Smooth muscle cell (in vitro differentiated cells): ENCODE data around the gene MOK. TPM values are rescaled to one million over a fixed set of nuclear protein-coding genes. Genes with fewer than 3 reads are reported as not detected.

Source experiments
- DNase-seq: peaks from one replicate; lab custom pipeline; 2025; ENCODE audit not compliant: unreplicated experiment; lab: John Stamatoyannopoulos, UW
- H2AFZ ChIP-seq: fragments of 200-600 bp; sonication (generic); 2 replicates; pipeline ENCODE4 v1.6.0; 2016; ENCODE audit warnings: antibody characterized with exemption, low read depth, mild to moderate bottlenecking
- H3F3A ChIP-seq: fragments of 200-600 bp; sonication (generic); 2 replicates; pipeline ENCODE4 v1.6.0; 2017; ENCODE audit warnings: antibody characterized with exemption, low read depth
- H3K27ac ChIP-seq: fragments of 200-600 bp; sonication (generic); 2 replicates; pipeline ENCODE4 v1.5.1; 2016; ENCODE audit warnings: low read depth, mild to moderate bottlenecking
- H3K27me3 ChIP-seq: fragments of 200-600 bp; sonication (generic); 2 replicates; pipeline ENCODE4 v1.6.1; 2016; ENCODE audit warnings: low read depth, mild to moderate bottlenecking
- H3K36me3 ChIP-seq: fragments of 200-600 bp; sonication (generic); 2 replicates; pipeline ENCODE4 v1.5.1; 2016; ENCODE audit warnings: low read depth
- H3K4me1 ChIP-seq: fragments of 200-600 bp; sonication (generic); 2 replicates; pipeline ENCODE4 v1.5.1; 2016; ENCODE audit warnings: low read depth
- H3K4me2 ChIP-seq: fragments of 200-600 bp; sonication (generic); 2 replicates; pipeline ENCODE4 v1.6.0; 2016; ENCODE audit warnings: mild to moderate bottlenecking
- H3K4me3 ChIP-seq: fragments of 200-600 bp; sonication (generic); 2 replicates; pipeline ENCODE4 v1.5.1; 2016; ENCODE audit warnings: mild to moderate bottlenecking
- H3K79me2 ChIP-seq: fragments of 200-600 bp; sonication (generic); 2 replicates; pipeline ENCODE4 v1.6.0; 2016; ENCODE audit warnings: low read depth, mild to moderate bottlenecking
- H3K9ac ChIP-seq: fragments of 200-600 bp; sonication (generic); 2 replicates; pipeline ENCODE4 v1.6.0; 2016; ENCODE audit warnings: low read depth
- H3K9me3 ChIP-seq: fragments of 200-600 bp; sonication (generic); replicated peaks from 2 replicates; pipeline ENCODE4 v1.5.1; 2016; ENCODE audit warnings: low read depth
- H4K20me1 ChIP-seq: fragments of 200-600 bp; sonication (generic); 2 replicates; pipeline ENCODE4 v1.6.0; 2016; ENCODE audit warnings: low read depth
- CTCF ChIP-seq: fragments of 200-600 bp; sonication (generic); IDR thresholded peaks from 2 replicates; pipeline ENCODE4 v1.5.1; 2017; ENCODE audit warnings: borderline replicate concordance, mild to moderate bottlenecking, antibody characterized with exemption; ENCODE audit not compliant: insufficient read depth, poor library complexity, severe bottlenecking
- WGBS: methylation state at CpG from one replicate; pipeline ENCODE4 v1.1.7; 2016; ENCODE audit warnings: low lambda C conversion rate; 5-methylcytosine and 5-hydroxymethylcytosine counted together
- polyA plus RNA-seq: library from polyadenylated mRNA; unstranded; fragments of >200 nt; fragmentation: Nextera tagmentation; extraction: Ambion mirVana; gene quantifications from 2 replicates; pipeline ENCODE4 v1.2.1, GENCODE V29; 2016
- total RNA-seq: library from RNA; depleted of rRNA; stranded (reverse); fragments of >200 nt; gene quantifications from 2 replicates; pipeline ENCODE4 v1.2.3, GENCODE V29; 2014

The MOK gene
- total and polyA plus RNA-seq, 2 experiments from 2014 or later = 4.7 to 6.4 TPM

GRCh38 chr14:102351023-102351422, 46.1 kb upstream of the MOK start:
- no peak for TF ChIP-seq CTCF
- Histone ChIP-seq H3K4me2 (no peak overlapping the region), H3K9me3 (no peaks in the 10 kb centered on the region), H3K4me3 (no peak overlapping the region), H3K27ac (no peak overlapping the region), H3K9ac (no peak overlapping the region), H3K36me3 (peaks cover 12% of the 10 kb centered on the region), H3K4me1 (no peaks in the 10 kb centered on the region), H3K27me3 (no peaks in the 10 kb centered on the region), H4K20me1 (no peaks in the 10 kb centered on the region), H3K79me2 (no peaks in the 10 kb centered on the region), H2AFZ (no peak overlapping the region), H3F3A (no peaks in the 10 kb centered on the region)
- 100% methylated on average over 10 of the region's 10 CpGs for WGBS
- no peak for DNase-seq

GRCh38 chr14:102348376-102348775, 43.4 kb upstream of the MOK start:
- H3K9me3 ChIP-seq = no peaks in the 10 kb centered on the region
- no peaks in the 10 kb centered on the region for H4K20me1 ChIP-seq
- no peaks in the 10 kb centered on the region for H3K27me3 ChIP-seq
- no peak overlapping the region for H3K9ac ChIP-seq
- H3K4me3 ChIP-seq = no peak overlapping the region
- peaks cover 12% of the 10 kb centered on the region for H3K36me3 ChIP-seq
- TF ChIP-seq CTCF = no peak
- no peaks in the 10 kb centered on the region for H3K79me2 ChIP-seq
- H2AFZ ChIP-seq = no peak overlapping the region
- WGBS = 93% methylated on average over 16 of the region's 16 CpGs
- DNase-seq = no peak
- no peaks in the 10 kb centered on the region for H3K4me1 ChIP-seq
- H3K4me2 ChIP-seq = no peak overlapping the region
- no peaks in the 10 kb centered on the region for H3F3A ChIP-seq
- H3K27ac ChIP-seq = no peak overlapping the region

GRCh38 chr14:102346645-102347044, 41.7 kb upstream of the MOK start:
- DNase-seq = no peak
- Histone ChIP-seq H3K79me2 (no peaks in the 10 kb centered on the region), H3K27ac (no peak overlapping the region), H4K20me1 (no peaks in the 10 kb centered on the region), H3K4me3 (no peak overlapping the region), H3K27me3 (no peaks in the 10 kb centered on the region), H2AFZ (no peak overlapping the region), H3K9ac (no peak overlapping the region), H3K4me2 (no peak overlapping the region), H3K36me3 (peaks cover 12% of the 10 kb centered on the region), H3K4me1 (no peaks in the 10 kb centered on the region), H3K9me3 (no peaks in the 10 kb centered on the region), H3F3A (no peaks in the 10 kb centered on the region)
- no peak for TF ChIP-seq CTCF
- 94% methylated on average over 4 of the region's 4 CpGs for WGBS

GRCh38 chr14:102345232-102345631, 40.3 kb upstream of the MOK start:
- H3K79me2 ChIP-seq = no peaks in the 10 kb centered on the region
- no peaks in the 10 kb centered on the region for H3K4me1 ChIP-seq
- no peaks in the 10 kb centered on the region for H4K20me1 ChIP-seq
- no peak overlapping the region for H3K4me3 ChIP-seq
- H2AFZ ChIP-seq = no peak overlapping the region
- no peak for DNase-seq
- no peak overlapping the region for H3K27ac ChIP-seq
- no peak overlapping the region for H3K9ac ChIP-seq
- H3K9me3 ChIP-seq = no peaks in the 10 kb centered on the region
- peaks cover 12% of the 10 kb centered on the region for H3K36me3 ChIP-seq
- TF ChIP-seq CTCF = no peak
- WGBS = 98% methylated on average over 3 of the region's 3 CpGs
- no peaks in the 10 kb centered on the region for H3F3A ChIP-seq
- no peaks in the 10 kb centered on the region for H3K27me3 ChIP-seq
- no peak overlapping the region for H3K4me2 ChIP-seq
